B cell (primary cell): ENCODE measurements around the gene MTF2. TPM values are rescaled to one million over a fixed set of nuclear protein-coding genes. Genes with fewer than 3 reads are reported as not detected.
A peak's percentile ranks its signal among the peaks of the same experiment; 100 is the strongest.

Source experiments
- ATAC-seq: fragments of 200-7000 bp; cut with Tn5 transposase; one replicate; pipeline ENCODE4 v1.10.0; 2021; ENCODE audit warnings: low read depth, mild to moderate bottlenecking, moderate number of reproducible peaks, moderate library complexity
- CTCF ChIA-PET: fragments of 350-600 bp; sonication (Branson Sonifier 250); formaldehyde crosslinking; loops from one replicate; lab custom pipeline; 2021; ENCODE audit warnings: antibody characterized with exemption, inconsistent platforms; lab: Charles Lee
- POLR2A ChIA-PET: fragments of 350-600 bp; sonication (Branson Sonifier 250); formaldehyde crosslinking; loops from one replicate; lab custom pipeline; 2021; ENCODE audit warnings: antibody characterized with exemption; lab: Charles Lee
- DNase-seq: peaks from one replicate; pipeline ENCODE4 v3.0.0; 2013
- H2AFZ ChIP-seq: 2 replicates; pipeline ENCODE4 v1.6.1; 2012; ENCODE audit warnings: mild to moderate bottlenecking, low read depth, low read length; ENCODE audit not compliant: insufficient read depth, poor library complexity, severe bottlenecking
- H3K27ac ChIP-seq, 2 donors: 1 replicate in 1 of 2; 2 replicates in 1 of 2; pipeline ENCODE4 v1.5.1; 2012 to 2013; ENCODE audit warnings: low read length in 2 of 2, mild to moderate bottlenecking in 2 of 2, moderate library complexity in 1 of 2
- H3K27me3 ChIP-seq, 4 experiments: fragments of 200-600 bp in 1 of 4; sonication (generic) in 1 of 4; replicated peaks in 1 of 4; 1 replicate in 2 of 4; 2 replicates in 2 of 4; pipeline versions ENCODE4 v1.6.1 to v1.7.0; 2013 to 2016; ENCODE audit warnings: low read length in 3 of 4, mild to moderate bottlenecking in 2 of 4, mixed read lengths in 1 of 4, moderate library complexity in 1 of 4; ENCODE audit not compliant: insufficient read depth in 4 of 4, control insufficient read depth in 3 of 4; ENCODE audit errors: control extremely low read depth in 1 of 4
- H3K36me3 ChIP-seq, 2 experiments: replicated peaks in 1 of 2; 1 replicate in 1 of 2; 2 replicates in 1 of 2; pipeline versions ENCODE4 v1.6.1 to v1.7.1; 2013; ENCODE audit warnings: low read length in 1 of 2; ENCODE audit not compliant: insufficient read depth in 2 of 2, control insufficient read depth in 1 of 2; ENCODE audit errors: control extremely low read depth in 1 of 2, extremely low read depth in 1 of 2
- H3K4me1 ChIP-seq, 2 donors: fragments of 200-600 bp in 1 of 2; sonication (generic) in 1 of 2; 1 replicate in 1 of 2; 2 replicates in 1 of 2; pipeline versions ENCODE4 v1.5.1 to v1.6.1; 2013 to 2017; ENCODE audit warnings: low read length in 2 of 2; ENCODE audit not compliant: control insufficient read depth in 2 of 2, insufficient read depth in 2 of 2
- H3K4me2 ChIP-seq: replicated peaks from 2 replicates; pipeline ENCODE3; 2012; ENCODE audit warnings: mild to moderate bottlenecking, low read depth, low read length; ENCODE audit not compliant: poor library complexity, severe bottlenecking
- H3K4me3 ChIP-seq, 5 experiments: fragments of 200-600 bp in 1 of 5; sonication (generic) in 1 of 5; 1 replicate in 3 of 5; 2 replicates in 2 of 5; pipeline versions ENCODE4 v1.5.1 to v1.7.0; 2011 to 2016; ENCODE audit warnings: low read length in 4 of 5, mild to moderate bottlenecking in 4 of 5, low read depth in 2 of 5, control low read depth in 1 of 5, moderate library complexity in 1 of 5; ENCODE audit not compliant: insufficient read depth in 1 of 5; ENCODE audit errors: control extremely low read depth in 1 of 5, extremely low read depth in 1 of 5
- H3K79me2 ChIP-seq: fragments of 200-600 bp; sonication (generic); one replicate; pipeline ENCODE4 v1.6.0; 2016; ENCODE audit warnings: low read length; ENCODE audit not compliant: control insufficient read depth, insufficient read depth
- H3K9ac ChIP-seq: fragments of 200-600 bp; sonication (generic); 2 replicates; pipeline ENCODE4 v1.6.1; 2017; ENCODE audit warnings: mild to moderate bottlenecking, low read length, moderate library complexity
- H3K9me3 ChIP-seq, 3 donors: one replicate each; pipeline versions ENCODE4 v1.6.1 to v1.7.1; 2013; ENCODE audit warnings: low read length in 2 of 3; ENCODE audit not compliant: control insufficient read depth in 2 of 3, insufficient read depth in 1 of 3; ENCODE audit errors: control extremely low read depth in 1 of 3
- H4K20me1 ChIP-seq: 2 replicates; pipeline ENCODE4 v1.6.0; 2012; ENCODE audit warnings: mild to moderate bottlenecking, low read length; ENCODE audit not compliant: insufficient read depth, control insufficient read depth, poor library complexity, severe bottlenecking
- H3K27ac Mint-ChIP-seq: one replicate; pipeline ENCODE4 v1.8.0; 2021; ENCODE audit warnings: mixed read lengths
- H3K27me3 Mint-ChIP-seq: one replicate; pipeline ENCODE4 v1.8.0; 2021; ENCODE audit warnings: mixed read lengths
- H3K4me1 Mint-ChIP-seq: one replicate; pipeline ENCODE4 v1.8.0; 2021; ENCODE audit warnings: mixed read lengths
- H3K4me3 Mint-ChIP-seq: one replicate; pipeline ENCODE4 v1.8.0; 2021; ENCODE audit warnings: mixed read lengths
- H3K9me3 Mint-ChIP-seq: one replicate; pipeline ENCODE4 v1.8.0; 2022; ENCODE audit warnings: mixed read lengths; ENCODE audit not compliant: insufficient read depth
- CTCF ChIP-seq: fragments of 200-600 bp; IDR thresholded peaks from one replicate; pipeline ENCODE4 v1.8.0; 2022; ENCODE audit warnings: antibody characterized with exemption, mild to moderate bottlenecking
- EZH2 ChIP-seq: IDR thresholded peaks from 2 replicates; pipeline ENCODE4 v1.6.1; 2012; ENCODE audit warnings: borderline replicate concordance, low read depth, mild to moderate bottlenecking, moderate library complexity, low read length; ENCODE audit not compliant: insufficient read depth, poor library complexity, severe bottlenecking
- WGBS: methylation state at CpG from one replicate; pipeline ENCODE4 v1.1.5; 2013; ENCODE audit warnings: missing lambda C conversion rate; ENCODE audit not compliant: insufficient coverage; 5-methylcytosine and 5-hydroxymethylcytosine counted together
- intact Hi-C: fragments of 100-400 bp; cut with micrococcal nuclease; formaldehyde crosslinking; loops from one replicate; pipeline ENCODE4 v1.10.0; 2022
- polyA plus RNA-seq: library from polyadenylated mRNA; depleted of rRNA; stranded (reverse); fragments of >200 nt; gene quantifications from 2 replicates; pipeline ENCODE4 v1.2.3, GENCODE V29; 2012
- total RNA-seq, 2 donors: library from RNA; stranded (reverse); fragments of 120-200 nt in 1 of 2; gene quantifications; 1 replicate in 1 of 2; 2 replicates in 1 of 2; pipeline versions ENCODE4 v1.2.3 to v1.2.4, GENCODE V29; 2013 to 2022

The MTF2 gene
- total and polyA plus RNA-seq, 2 donors (not counting 1 experiment from before 2014, with no cell fraction given) = 19.5 to 68.6 TPM

DNA sequence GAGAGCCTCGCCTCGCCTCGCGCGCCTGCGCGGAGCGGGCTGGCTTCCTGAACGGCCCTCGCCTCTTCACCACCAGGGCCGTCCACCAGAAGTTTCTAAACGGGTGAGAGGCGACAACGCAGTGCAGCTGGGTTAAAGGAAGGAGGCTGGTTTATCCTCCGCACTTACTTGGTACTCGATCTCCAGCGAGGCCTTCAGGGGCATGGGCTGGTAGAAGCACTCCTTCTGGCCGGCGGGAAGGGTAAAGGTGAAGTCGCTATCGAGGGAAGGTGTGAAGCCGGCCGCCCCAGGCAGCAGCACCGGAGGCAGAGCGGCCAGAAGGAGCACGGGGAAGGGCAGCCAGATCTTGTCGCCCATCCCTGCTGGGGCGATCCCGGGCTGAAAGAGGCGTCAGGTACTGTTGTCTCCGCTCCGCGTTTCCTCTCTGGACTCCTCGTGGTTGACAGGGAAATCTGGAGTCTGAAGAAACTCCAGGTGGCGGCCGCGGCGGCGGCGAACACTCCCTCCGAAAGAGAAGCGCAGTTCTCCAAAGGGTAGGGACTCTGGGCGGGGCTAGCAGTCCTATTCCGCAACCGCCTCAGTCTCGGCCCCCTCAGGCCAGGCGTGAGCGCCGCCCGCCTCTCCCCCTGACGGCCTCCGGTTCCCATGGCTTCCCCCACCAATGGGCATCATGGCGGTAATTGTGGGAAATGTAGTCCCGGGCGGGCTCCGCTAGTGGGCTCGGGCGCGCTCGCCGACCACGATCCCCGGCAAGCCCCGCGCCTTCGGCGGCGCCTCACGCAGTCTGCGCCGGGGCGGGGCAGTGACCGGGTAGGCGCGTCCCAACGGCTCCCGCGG, 101.0 kb downstream of the MTF2 start, which contains the start of gene TMED5:
TMED5 (minus strand) TSS at position 528 of the 837 bp plus-strand sequence; CDS start at position 357, 171 bp downstream.
- peak within 1 kb of the TSS; percentile 89 for H3K9ac ChIP-seq
- peak; percentile 85 for ATAC-seq
- intact Hi-C loops = loop anchor here (1.0 to 10.0 kb wide), 9 partner anchors 39 to 1892 kb away; partner anchors contain the start of genes ABCD3, ALG14, DIPK1A and DNTTIP2
- peak within 1 kb of the TSS; percentile 93 for H3K27ac Mint-ChIP-seq
- peak within 1 kb of the TSS; percentile 95 to 96 for H3K27ac ChIP-seq
- peak within 1 kb of the TSS; percentile 81 to 98 (median 97) for H3K4me3 ChIP-seq
- DNase-seq = peak; percentile 97
- H3K9me3 ChIP-seq = no peaks in the 10 kb centered on the region
- H3K79me2 ChIP-seq = peaks cover 50% of the 10 kb centered on the region
- H3K27me3 ChIP-seq = no peaks in the 10 kb centered on the region
- peak within 1 kb of the TSS; percentile 90 for H3K4me3 Mint-ChIP-seq
- peak within 1 kb of the TSS; percentile 88 for H2AFZ ChIP-seq
- ChIA-PET POLR2A (no interaction called here), CTCF (no interaction called here)
- H3K9me3 Mint-ChIP-seq = no peaks in the 10 kb centered on the region
- under 1% methylated on average over 76 of the region's 78 CpGs for WGBS
- H3K36me3 ChIP-seq = no peaks in the 10 kb centered on the region
- H3K27me3 Mint-ChIP-seq = no peaks in the 10 kb centered on the region
- H3K4me1 Mint-ChIP-seq = peaks cover 34% of the 10 kb centered on the region
- H4K20me1 ChIP-seq = peaks cover 39% of the 10 kb centered on the region
- peaks cover 27 to 35% of the 10 kb centered on the region in 2 donors for H3K4me1 ChIP-seq
- H3K4me2 ChIP-seq = peak within 1 kb of the TSS; percentile 80
- TF ChIP-seq CTCF (peak; percentile 24), EZH2 (no peak)
